ENCODE measurements around the gene HOXC9.

The HOXC9 gene

GRCh38 chr12:53972152-53972702, 27.7 kb upstream of the HOXC9 start:
- CTCF ChIA-PET = interaction anchor here (0.7 to 2.9 kb wide), 3 partner anchors 9 to 235 kb away, joined by 3 to 8 read pairs (median 3); partner anchors contain the start of gene HOXC10
- POLR2A ChIA-PET = no interaction called here
- no peak for TF ChIP-seq CTCF (IDR thresholded peaks at IDR 0.05; ENCODE audit: control extremely low read depth, extremely low read depth, low read depth, missing control alignments)
- no peak for DNase-seq (ENCODE audit: extremely low spot score)

GRCh38 chr12:53972722-53973235, 27.2 kb upstream of the HOXC9 start, which contains the start of gene HOXC11:
HOXC11 (plus strand) TSS chr12:53973126; CDS start chr12:53973242, 116 bp downstream.
- no peak for DNase-seq (ENCODE audit: extremely low spot score)
- no peak for TF ChIP-seq CTCF (IDR thresholded peaks at IDR 0.05; ENCODE audit: control extremely low read depth, extremely low read depth, low read depth, missing control alignments)
- POLR2A ChIA-PET = no interaction called here
- CTCF ChIA-PET = interaction anchor here (2.9 kb wide), 1 partner anchor 234 kb away, joined by 8 read pairs; no protein-coding TSS in a partner anchor

- CTCF ChIA-PET = interaction anchor here (2.9 kb wide), 1 partner anchor 234 kb away, joined by 8 read pairs; no protein-coding TSS in a partner anchor
- no peak for DNase-seq (ENCODE audit: extremely low spot score)
- TF ChIP-seq CTCF (IDR thresholded peaks at IDR 0.05; ENCODE audit: control extremely low read depth, extremely low read depth, low read depth, missing control alignments) = no peak
- POLR2A ChIA-PET = no interaction called here
These were observed 26.5 kb upstream of the HOXC9 start for GRCh38 chr12:53973236-53974042.

GRCh38 chr12:53974084-53975063, 25.6 kb upstream of the HOXC9 start, which contains the start of gene HOTAIR:
HOTAIR (minus strand) TSS chr12:53974954.
- DNase-seq (ENCODE audit: extremely low spot score) = peak; percentile 58
- CTCF ChIA-PET = interaction anchor here (1.2 kb wide), 1 partner anchor 14 kb away, joined by 4 read pairs; no protein-coding TSS in a partner anchor
- POLR2A ChIA-PET = no interaction called here
- TF ChIP-seq CTCF (IDR thresholded peaks at IDR 0.05; ENCODE audit: control extremely low read depth, extremely low read depth, low read depth, missing control alignments) = no peak

- no peak for TF ChIP-seq CTCF (IDR thresholded peaks at IDR 0.05; ENCODE audit: control extremely low read depth, extremely low read depth, low read depth, missing control alignments)
- ChIA-PET CTCF (interaction anchor here (1.2 kb wide), 1 partner anchor 13 kb away, joined by 4 read pairs; no protein-coding TSS in a partner anchor), POLR2A (no interaction called here)
- DNase-seq (ENCODE audit: extremely low spot score) = no peak
These were observed 24.9 kb upstream of the HOXC9 start for GRCh38 chr12:53975064-53975471.

Measured in GM10248 (cell line).